GM12878 (cell line): ENCODE results near the gene ZCCHC18.
"Not testable (repeated sequence)": the region's sequence is repeated elsewhere in the genome, so short reads cannot be mapped to it uniquely, and the experiment has no call there.

ENCODE experiments used
- CEBPB ChIP-seq, 2 experiments: fragments of 150-350 bp in 1 of 2; IDR thresholded peaks; 2 replicates each; pipeline ENCODE4 v1.6.1; 2012 to 2014; ENCODE audit warnings: low read depth in 2 of 2, low read length in 2 of 2, borderline replicate concordance in 1 of 2, inconsistent platforms in 1 of 2
- CTCF ChIP-seq, 3 experiments: IDR thresholded peaks in 2 of 3; conservative IDR thresholded peaks in 1 of 3; 2 replicates each; pipeline ENCODE4 v1.5.1; 2011; ENCODE audit warnings: low read depth in 3 of 3, low read length in 3 of 3, mild to moderate bottlenecking in 3 of 3, control low read depth in 2 of 3, moderate library complexity in 2 of 3, inconsistent platforms in 1 of 3, mixed read lengths in 1 of 3; ENCODE audit not compliant: control insufficient read depth in 2 of 3, insufficient read depth in 1 of 3; ENCODE audit errors: extremely low read depth in 1 of 3
- EZH2 ChIP-seq: IDR thresholded peaks from 2 replicates; pipeline ENCODE4 v1.6.1; 2012; ENCODE audit warnings: low read depth, mild to moderate bottlenecking, control low read depth, inconsistent platforms, low read length, borderline replicate concordance; ENCODE audit not compliant: control insufficient read depth
- KAT2A ChIP-seq: conservative IDR thresholded peaks from 2 replicates; pipeline ENCODE4 v1.6.1; 2011; ENCODE audit warnings: low read depth, low read length; ENCODE audit not compliant: control insufficient read depth
- NR2F1 ChIP-seq: fragments of 450-650 bp; conservative IDR thresholded peaks from 2 replicates; pipeline ENCODE4 v1.6.1; 2017; ENCODE audit warnings: mild to moderate bottlenecking
- ZZZ3 ChIP-seq: IDR thresholded peaks from 2 replicates; pipeline ENCODE4 v1.6.1; 2011; ENCODE audit warnings: low read depth; ENCODE audit not compliant: control insufficient read depth, insufficient read length
- TF ChIP-seq, protein P1 (sequence below): IDR thresholded peaks from 2 replicates; pipeline ENCODE4 v1.6.1; 2012; ENCODE audit warnings: low read depth, low read length, improper control_type of control experiment
- TF ChIP-seq, protein P2 (sequence below): IDR thresholded peaks from 2 replicates; pipeline ENCODE4 v1.6.1; 2011; ENCODE audit warnings: low read depth, mild to moderate bottlenecking, low read length, moderate library complexity, borderline replicate concordance; ENCODE audit errors: extremely low read depth

DNA sequence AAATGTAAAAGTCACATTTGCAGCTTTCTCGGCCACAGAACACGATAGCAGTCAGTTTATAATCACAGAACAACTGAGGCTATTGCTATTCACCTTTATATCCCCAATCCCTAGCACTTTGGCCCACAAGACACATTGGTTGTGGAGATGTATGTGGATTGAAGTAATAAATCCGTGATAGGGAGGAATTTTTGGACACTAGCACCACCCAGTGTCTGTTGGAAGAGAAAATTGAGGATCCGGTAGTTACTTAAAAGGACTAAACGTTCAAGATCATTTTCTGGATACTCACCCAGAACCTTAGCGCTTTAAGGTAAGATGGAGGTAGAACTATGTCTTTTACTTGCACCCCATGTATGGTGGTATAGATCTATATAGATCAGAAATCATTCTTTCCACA is 34.5 kb upstream of the ZCCHC18 start:
- not testable (repeated sequence) for TF ChIP-seq KAT2A; EZH2; CEBPB (IDR thresholded peaks at IDR 0.05; ENCODE audit: borderline replicate concordance in 1 of 2, low read depth in 2 of 2, low read length in 2 of 2); CTCF (IDR thresholded peaks at IDR 0.05 in 2 of 3, conservative IDR thresholded peaks at IDR 0.05 in 1 of 3; ENCODE audit: control insufficient read depth in 2 of 3, extremely low read depth in 1 of 3, insufficient read depth in 1 of 3, low read depth in 3 of 3, low read length in 3 of 3); ZZZ3; NR2F1
- TF ChIP-seq, protein P1, sequence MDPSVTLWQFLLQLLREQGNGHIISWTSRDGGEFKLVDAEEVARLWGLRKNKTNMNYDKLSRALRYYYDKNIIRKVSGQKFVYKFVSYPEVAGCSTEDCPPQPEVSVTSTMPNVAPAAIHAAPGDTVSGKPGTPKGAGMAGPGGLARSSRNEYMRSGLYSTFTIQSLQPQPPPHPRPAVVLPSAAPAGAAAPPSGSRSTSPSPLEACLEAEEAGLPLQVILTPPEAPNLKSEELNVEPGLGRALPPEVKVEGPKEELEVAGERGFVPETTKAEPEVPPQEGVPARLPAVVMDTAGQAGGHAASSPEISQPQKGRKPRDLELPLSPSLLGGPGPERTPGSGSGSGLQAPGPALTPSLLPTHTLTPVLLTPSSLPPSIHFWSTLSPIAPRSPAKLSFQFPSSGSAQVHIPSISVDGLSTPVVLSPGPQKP: not testable (repeated sequence)
- TF ChIP-seq, protein P2, sequence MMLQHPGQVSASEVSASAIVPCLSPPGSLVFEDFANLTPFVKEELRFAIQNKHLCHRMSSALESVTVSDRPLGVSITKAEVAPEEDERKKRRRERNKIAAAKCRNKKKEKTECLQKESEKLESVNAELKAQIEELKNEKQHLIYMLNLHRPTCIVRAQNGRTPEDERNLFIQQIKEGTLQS: not testable (repeated sequence)
